GM23248 (cell line): ENCODE results near the gene SEMA5A. TPM values are rescaled to one million over a fixed set of nuclear protein-coding genes. Genes with fewer than 3 reads are reported as not detected.

ENCODE experiments used
- DNase-seq: peaks from one replicate; pipeline ENCODE4 v3.0.0-alpha.2; 2015
- H2AFZ ChIP-seq: fragments of 200-600 bp; sonication (generic); 2 replicates; pipeline ENCODE4 v1.6.1; 2016; ENCODE audit warnings: antibody characterized with exemption
- H3F3A ChIP-seq: fragments of 200-600 bp; sonication (generic); 2 replicates; pipeline ENCODE4 v1.6.1; 2016; ENCODE audit warnings: mild to moderate bottlenecking, antibody characterized with exemption, mixed run types; ENCODE audit not compliant: insufficient read depth
- H3K27ac ChIP-seq: fragments of 200-600 bp; sonication (generic); 2 replicates; pipeline ENCODE4 v1.5.1; 2016; ENCODE audit warnings: mild to moderate bottlenecking
- H3K27me3 ChIP-seq: fragments of 200-600 bp; sonication (generic); replicated peaks from 2 replicates; pipeline ENCODE4 v1.6.1; 2016; ENCODE audit warnings: mild to moderate bottlenecking; ENCODE audit not compliant: insufficient read depth
- H3K36me3 ChIP-seq: fragments of 200-600 bp; sonication (generic); 2 replicates; pipeline ENCODE4 v1.6.1; 2016; ENCODE audit warnings: low read depth, mild to moderate bottlenecking
- H3K4me1 ChIP-seq: fragments of 200-600 bp; sonication (generic); 2 replicates; pipeline ENCODE4 v1.6.1; 2016; ENCODE audit warnings: mild to moderate bottlenecking; ENCODE audit not compliant: insufficient read depth
- H3K4me2 ChIP-seq: fragments of 200-600 bp; sonication (generic); one replicate; pipeline ENCODE4 v1.6.1; 2016; ENCODE audit warnings: mild to moderate bottlenecking; ENCODE audit not compliant: unreplicated experiment
- H3K4me3 ChIP-seq: fragments of 200-600 bp; sonication (generic); 2 replicates; pipeline ENCODE4 v1.5.1; 2016; ENCODE audit warnings: mild to moderate bottlenecking
- H3K79me2 ChIP-seq: fragments of 200-600 bp; sonication (generic); 2 replicates; pipeline ENCODE4 v1.6.1; 2016; ENCODE audit warnings: mild to moderate bottlenecking; ENCODE audit not compliant: insufficient read depth
- H3K9ac ChIP-seq: fragments of 200-600 bp; sonication (generic); 2 replicates; pipeline ENCODE4 v1.6.1; 2016; ENCODE audit warnings: mild to moderate bottlenecking
- H3K9me2 ChIP-seq: fragments of 200-600 bp; sonication (generic); 2 replicates; pipeline ENCODE4 v1.6.1; 2016; ENCODE audit warnings: mixed run types, mild to moderate bottlenecking, moderate library complexity; ENCODE audit not compliant: insufficient read depth
- H3K9me3 ChIP-seq: fragments of 200-600 bp; sonication (generic); one replicate; pipeline ENCODE4 v1.6.1; 2017; ENCODE audit warnings: low read depth
- H4K20me1 ChIP-seq: fragments of 200-600 bp; sonication (generic); 2 replicates; pipeline ENCODE4 v1.6.0; 2016; ENCODE audit not compliant: insufficient read depth
- EZH2 ChIP-seq: fragments of 200-600 bp; sonication (generic); IDR thresholded peaks from 2 replicates; pipeline ENCODE4 v1.6.1; 2018; ENCODE audit warnings: antibody characterized with exemption, mild to moderate bottlenecking; ENCODE audit not compliant: insufficient read depth, poor library complexity, severe bottlenecking
- EZH2phosphoT487 ChIP-seq: fragments of 200-600 bp; sonication (generic); IDR thresholded peaks from 2 replicates; pipeline ENCODE4 v1.6.1; 2018; ENCODE audit warnings: antibody characterized with exemption, moderate library complexity, mild to moderate bottlenecking, low read depth; ENCODE audit not compliant: insufficient read depth
- WGBS, 2 experiments: methylation state at CpG; one replicate each; pipeline ENCODE4 v1.1.6; 2015 to 2017; ENCODE audit warnings: low lambda C conversion rate in 2 of 2, low coverage in 1 of 2; ENCODE audit errors: missing lambda C conversion rate in 2 of 2; 5-methylcytosine and 5-hydroxymethylcytosine counted together
- in situ Hi-C: fragments of 300-500 bp; cut with MboI; formaldehyde crosslinking; loops from 2 replicates; pipeline ENCODE4 v1.15.0; 2020
- polyA plus RNA-seq: library from polyadenylated mRNA; unstranded; fragments of >200 nt; fragmentation: Nextera tagmentation; extraction: Ambion mirVana; gene quantifications from 2 replicates; pipeline ENCODE4 v1.2.1, GENCODE V29; 2016
- total RNA-seq: library from RNA; depleted of rRNA; stranded (reverse); fragments of >200 nt; shearing (Covaris generic); gene quantifications from 2 replicates; pipeline ENCODE4 v1.2.3, GENCODE V29; 2014

The SEMA5A gene
- total and polyA plus RNA-seq, 2 experiments from 2014 or later, result 33.5 to 38.2 TPM

DNA sequence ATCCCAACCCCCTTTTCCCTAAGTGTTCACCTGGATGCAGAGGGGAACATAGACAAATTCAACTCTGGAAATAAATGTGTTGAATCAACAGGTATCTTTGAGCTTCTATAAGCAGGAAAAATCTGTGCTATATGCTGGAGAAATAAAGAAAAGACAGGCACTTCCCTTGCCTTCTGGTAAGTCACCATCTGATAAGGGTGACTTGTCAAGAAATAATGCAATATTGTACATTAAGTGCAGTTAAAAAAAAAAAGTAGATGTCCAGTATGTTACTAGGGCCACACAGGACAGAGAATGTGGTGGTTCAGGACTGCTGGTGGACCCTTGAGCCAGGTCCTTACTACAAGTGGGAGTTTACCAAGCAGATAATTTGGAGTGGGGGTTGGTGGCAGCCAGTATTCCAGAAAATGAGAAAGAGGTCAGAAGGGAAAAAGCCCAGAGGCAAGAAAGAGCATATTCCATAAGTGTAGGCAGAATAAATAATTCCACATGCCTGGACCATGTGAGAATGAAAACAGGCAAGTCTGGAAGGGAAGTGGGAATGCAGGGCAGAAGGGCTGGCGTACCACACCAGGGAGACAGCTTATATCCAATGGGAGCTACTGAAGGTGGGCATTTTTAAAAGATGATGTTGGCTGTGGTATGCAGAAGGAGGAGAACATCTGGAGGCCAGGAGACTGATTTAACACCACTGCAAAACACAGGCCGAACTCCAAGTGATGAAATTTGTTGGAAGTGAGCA is 209.9 kb downstream of the SEMA5A start:
- no peak overlapping the region for H3K27ac ChIP-seq
- no peaks in the 10 kb centered on the region for H3K27me3 ChIP-seq
- TF ChIP-seq EZH2phosphoT487, result no peak

DNA sequence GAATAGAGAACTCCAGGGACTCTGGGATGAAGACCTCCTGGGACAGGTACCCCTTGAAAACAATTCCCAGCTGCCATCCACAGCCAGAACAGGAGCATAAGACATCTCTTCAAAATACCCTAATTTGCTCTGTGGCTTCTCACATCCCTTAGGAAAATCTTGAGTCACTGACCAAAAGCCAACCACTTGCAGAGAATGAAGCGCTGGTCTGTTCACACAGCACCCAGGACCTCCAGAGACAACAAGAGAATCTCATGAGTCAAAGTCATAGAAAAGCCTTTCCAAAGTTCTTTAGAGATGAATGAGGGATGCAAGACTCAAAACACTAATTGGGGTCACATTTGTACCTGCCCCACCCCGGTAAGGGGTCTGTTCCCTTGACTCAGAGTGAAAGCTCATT is 210.6 kb downstream of the SEMA5A start:
- Histone ChIP-seq H4K20me1 (no peaks in the 10 kb centered on the region), H3K27ac (no peak overlapping the region), H3K9me3 (no peaks in the 10 kb centered on the region), H3K4me3 (no peak overlapping the region), H2AFZ (no peak overlapping the region), H3K4me1 (peaks cover 30% of the 10 kb centered on the region), H3K36me3 (peaks cover 12% of the 10 kb centered on the region), H3K79me2 (0 out of 2 replicates have a peak, but pooled peaks cover 3% of the 10 kb centered on the region), H3K9ac (no peak overlapping the region), H3K4me2 (no peak overlapping the region), H3K27me3 (no peaks in the 10 kb centered on the region), H3K9me2 (no peaks in the 10 kb centered on the region), H3F3A (peaks cover 32% of the 10 kb centered on the region)
- peak; percentile 28 for DNase-seq
- WGBS, 2 experiments, result 97 to 100% methylated on average over 2 of the region's 2 CpGs
- in situ Hi-C loops, result no loop called here
- no peak for TF ChIP-seq EZH2
- TF ChIP-seq EZH2phosphoT487, result no peak

More for the DNA sequence above, 209.9 kb downstream of the SEMA5A start:
- DNase-seq, result no peak
- no peaks in the 10 kb centered on the region for H3K9me2 ChIP-seq
- WGBS, 2 experiments, result 78 to 81% methylated on average over 2 of the region's 2 CpGs
- in situ Hi-C loops, result no loop called here
- no peak overlapping the region for H2AFZ ChIP-seq
- no peaks in the 10 kb centered on the region for H4K20me1 ChIP-seq
- H3K4me2 ChIP-seq, result no peak overlapping the region
- H3K79me2 ChIP-seq, result peaks cover 10% of the 10 kb centered on the region; the same call in 1 of the 2 replicates
- H3K4me3 ChIP-seq, result no peak overlapping the region
- peaks cover 30% of the 10 kb centered on the region for H3K4me1 ChIP-seq
- peaks cover 10% of the 10 kb centered on the region for H3K36me3 ChIP-seq
- peaks cover 32% of the 10 kb centered on the region for H3F3A ChIP-seq
- no peaks in the 10 kb centered on the region for H3K9me3 ChIP-seq
- no peak overlapping the region for H3K9ac ChIP-seq

DNA sequence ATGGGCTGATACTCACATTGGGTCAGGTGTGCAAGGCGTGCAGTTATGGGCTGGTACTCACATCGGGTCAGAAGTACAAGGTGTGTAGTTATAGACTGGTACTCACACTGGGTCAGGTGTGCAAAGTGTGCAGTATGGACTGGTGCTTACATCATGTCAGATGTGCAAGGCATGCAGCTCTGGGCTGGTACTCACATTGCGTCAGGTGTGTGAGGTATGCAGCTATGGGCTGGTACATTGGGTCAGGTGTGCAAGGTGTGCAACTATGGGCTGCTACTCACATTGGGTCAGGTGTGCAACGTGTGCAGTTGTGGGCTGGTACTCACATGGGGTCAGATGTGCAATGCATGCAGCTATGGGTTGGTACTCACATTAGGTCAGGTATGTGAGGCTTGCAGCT is 213.8 kb downstream of the SEMA5A start:
- no peaks in the 10 kb centered on the region for H3K9me3 ChIP-seq
- 82 to 89% methylated on average over 4 of the region's 4 CpGs for WGBS, 2 experiments
- H2AFZ ChIP-seq, result no peak overlapping the region
- peaks cover 12% of the 10 kb centered on the region for H3K36me3 ChIP-seq
- no peak overlapping the region for H3K9ac ChIP-seq
- no peak overlapping the region for H3K4me3 ChIP-seq
- TF ChIP-seq EZH2phosphoT487 (no peak), EZH2 (no peak)
- no peak for DNase-seq
- H3K4me1 ChIP-seq, result peaks cover 13% of the 10 kb centered on the region
- no peaks in the 10 kb centered on the region for H3K9me2 ChIP-seq
- H3K79me2 ChIP-seq, result no peaks in the 10 kb centered on the region
- no peaks in the 10 kb centered on the region for H4K20me1 ChIP-seq
- H3F3A ChIP-seq, result peaks cover 13% of the 10 kb centered on the region
- no peaks in the 10 kb centered on the region for H3K27me3 ChIP-seq
- no peak overlapping the region for H3K27ac ChIP-seq
- H3K4me2 ChIP-seq, result no peak overlapping the region
- in situ Hi-C loops, result no loop called here

- peaks cover 12% of the 10 kb centered on the region; the same call in 1 of the 2 replicates for H3K36me3 ChIP-seq
- H3K27ac ChIP-seq, result no peak overlapping the region
- 0 out of 2 replicates have a peak, but pooled peaks cover 9% of the 10 kb centered on the region for H3F3A ChIP-seq
- TF ChIP-seq EZH2phosphoT487, result no peak
- no peak for TF ChIP-seq EZH2
- no peaks in the 10 kb centered on the region for H3K27me3 ChIP-seq
- no peaks in the 10 kb centered on the region for H4K20me1 ChIP-seq
- no peaks in the 10 kb centered on the region for H3K9me3 ChIP-seq
- WGBS, 2 experiments, result 98 to 100% methylated on average over 1 of the region's 1 CpG
- H3K9ac ChIP-seq, result no peak overlapping the region
- in situ Hi-C loops, result no loop called here
- H3K4me1 ChIP-seq, result peaks cover 13% of the 10 kb centered on the region
- DNase-seq, result no peak
- no peak overlapping the region for H3K4me3 ChIP-seq
- no peaks in the 10 kb centered on the region for H3K9me2 ChIP-seq
- H3K79me2 ChIP-seq, result no peaks in the 10 kb centered on the region
- H2AFZ ChIP-seq, result no peak overlapping the region
- no peak overlapping the region for H3K4me2 ChIP-seq
Observed at GRCh38 chr5:9331372-9331771, 214.5 kb downstream of the SEMA5A start.
